HCT116 (cell line): Measurements from ENCODE around the gene CCL16. TPM values are rescaled to one million over a fixed set of nuclear protein-coding genes. Genes with fewer than 3 reads are reported as not detected.
A peak's percentile ranks its signal among the peaks of the same experiment; 100 is the strongest.

Source experiments
- ATAC-seq: fragments of 200-7000 bp; cut with Tn5 transposase; 2 replicates; pipeline ENCODE4 v1.9.1; 2020; ENCODE audit warnings: mild to moderate bottlenecking, moderate library complexity
- BruUV-seq: library from RNA; stranded (reverse); fragments of 400-500 nt; replicated peaks from 2 replicates; lab custom pipeline; 2021; lab: Mats Ljungman, UMichigan
- CTCF ChIA-PET: fragments of 300-600 bp; sonication (Branson Sonifier 250); formaldehyde crosslinking; loops from one replicate; lab custom pipeline; 2021; ENCODE audit warnings: antibody characterized with exemption; lab: Charles Lee
- POLR2A ChIA-PET: fragments of 300-600, 350-600 bp; sonication (Branson Sonifier 250); formaldehyde crosslinking; loops from one replicate; lab custom pipeline; 2021; ENCODE audit warnings: antibody characterized with exemption; lab: Charles Lee
- RAD21 ChIA-PET, 2 experiments: fragments of 300-600 bp; sonication (Branson Sonifier 250); formaldehyde crosslinking; loops; one replicate each; lab custom pipeline; 2023; ENCODE audit warnings: low total read pairs in 2 of 2; ENCODE audit not compliant: uncharacterized antibody in 2 of 2, unreplicated experiment in 2 of 2, low non-redundant PET in 1 of 2; lab: Charles Lee
- DNase-seq: peaks from one replicate; pipeline ENCODE4 v3.0.0-alpha.2; 2010; ENCODE audit warnings: low read depth, low spot score
- H2AFZ ChIP-seq: fragments of 200-600 bp; shearing (Covaris generic), sonication (generic); 2 replicates; pipeline ENCODE4 v1.6.1; 2017; ENCODE audit warnings: low read depth, mixed run types, mixed read lengths, antibody characterized with exemption, low read length; ENCODE audit not compliant: poor library complexity, severe bottlenecking
- H3K27ac ChIP-seq: 2 replicates; pipeline ENCODE4 v1.5.1; 2012; ENCODE audit warnings: low read depth, low read length
- H3K27me3 ChIP-seq: fragments of 200-600 bp; sonication (generic); 2 replicates; pipeline ENCODE4 v1.6.1; 2016; ENCODE audit warnings: mixed run types, low read length, mixed read lengths; ENCODE audit not compliant: insufficient read depth
- H3K36me3 ChIP-seq, 2 experiments: fragments of 200-500 bp in 1 of 2; fragments of 200-600 bp in 1 of 2; sonication (Bioruptor generic) in 1 of 2; sonication (generic) in 1 of 2; 2 replicates each; pipeline versions ENCODE4 v1.5.1 to v1.6.1; 2014 to 2016; ENCODE audit warnings: low read length in 2 of 2, inconsistent platforms in 1 of 2, mixed read lengths in 1 of 2, mixed run types in 1 of 2; ENCODE audit not compliant: insufficient read depth in 2 of 2, control insufficient read depth in 1 of 2
- H3K4me1 ChIP-seq, 2 experiments: fragments of 200-600 bp in 1 of 2; sonication (generic) in 1 of 2; 2 replicates each; pipeline versions ENCODE4 v1.5.1 to v1.6.1; 2012 to 2017; ENCODE audit warnings: low read length in 2 of 2, inconsistent platforms in 1 of 2, mild to moderate bottlenecking in 1 of 2, mixed read lengths in 1 of 2, mixed run types in 1 of 2, moderate library complexity in 1 of 2; ENCODE audit not compliant: insufficient read depth in 2 of 2, control insufficient read depth in 1 of 2
- H3K4me2 ChIP-seq: fragments of 200-600 bp; sonication (generic); 2 replicates; pipeline ENCODE4 v1.6.1; 2017; ENCODE audit warnings: mixed run types, low read length, mixed read lengths
- H3K4me3 ChIP-seq, 2 experiments: fragments of 200-600 bp in 1 of 2; sonication (generic) in 1 of 2; replicated peaks in 1 of 2; 2 replicates each; pipeline ENCODE4 v1.5.1; 2011 to 2016; ENCODE audit warnings: low read length in 2 of 2, control low read depth in 1 of 2, low read depth in 1 of 2, mild to moderate bottlenecking in 1 of 2, mixed read lengths in 1 of 2, mixed run types in 1 of 2
- H3K79me2 ChIP-seq: fragments of 200-600 bp; sonication (generic); 2 replicates; pipeline ENCODE4 v1.6.1; 2017; ENCODE audit warnings: mild to moderate bottlenecking, mixed run types, low read length, moderate library complexity, mixed read lengths; ENCODE audit not compliant: insufficient read depth
- H3K9ac ChIP-seq: fragments of 200-600 bp; sonication (generic); 2 replicates; pipeline ENCODE4 v1.6.1; 2016; ENCODE audit warnings: low read length, mixed read lengths
- H3K9me2 ChIP-seq: fragments of 200-600 bp; sonication (generic), shearing (Covaris generic); 2 replicates; pipeline ENCODE4 v1.6.1; 2017; ENCODE audit warnings: mixed run types, mild to moderate bottlenecking, moderate library complexity; ENCODE audit not compliant: insufficient read depth
- H3K9me3 ChIP-seq, 2 experiments: fragments of 200-500 bp in 1 of 2; fragments of 200-600 bp in 1 of 2; sonication (Bioruptor generic) in 1 of 2; sonication (generic) in 1 of 2; 2 replicates each; pipeline ENCODE4 v1.6.1; 2014 to 2017; ENCODE audit warnings: low read length in 2 of 2, mixed read lengths in 2 of 2, inconsistent platforms in 1 of 2, low read depth in 1 of 2, mild to moderate bottlenecking in 1 of 2, mixed run types in 1 of 2, moderate library complexity in 1 of 2; ENCODE audit not compliant: control insufficient read depth in 1 of 2, insufficient read depth in 1 of 2
- H4K20me1 ChIP-seq: fragments of 200-600 bp; sonication (generic), shearing (Covaris generic); 2 replicates; pipeline ENCODE4 v1.6.1; 2017; ENCODE audit warnings: mixed run types, mild to moderate bottlenecking, moderate library complexity; ENCODE audit not compliant: insufficient read depth
- JUND ChIP-seq: IDR thresholded peaks from 2 replicates; pipeline ENCODE4 v1.6.1; 2012
- RAD21 ChIP-seq: IDR thresholded peaks from 2 replicates; pipeline ENCODE4 v1.6.1; 2012; ENCODE audit warnings: low read depth, mild to moderate bottlenecking
- SRF ChIP-seq: IDR thresholded peaks from 2 replicates; pipeline ENCODE4 v1.6.1; 2012; ENCODE audit warnings: low read depth
- ZBTB33 ChIP-seq: IDR thresholded peaks from 2 replicates; pipeline ENCODE4 v1.6.1; 2011; ENCODE audit warnings: mild to moderate bottlenecking, low read length, moderate library complexity; ENCODE audit not compliant: insufficient replicate concordance; ENCODE audit errors: extremely low read depth
- intact Hi-C: fragments of 100-400 bp; cut with micrococcal nuclease; formaldehyde crosslinking; loops from 2 replicates; pipeline ENCODE4 v1.10.0; 2022
- total RNA-seq: library from RNA; stranded (reverse); gene quantifications from one replicate; pipeline ENCODE4 v1.2.1, GENCODE V29; 2021; ENCODE audit not compliant: unreplicated experiment
- TF ChIP-seq, protein P1 (sequence below), 3 experiments: fragments of 200-600 bp in 1 of 3; sonication (generic) in 1 of 3; IDR thresholded peaks in 2 of 3; conservative IDR thresholded peaks in 1 of 3; 2 replicates each; pipeline ENCODE4 v1.5.1; 2012 to 2017; ENCODE audit warnings: low read depth in 2 of 3, low read length in 2 of 3, antibody characterized with exemption in 1 of 3, borderline replicate concordance in 1 of 3, control low read depth in 1 of 3, mild to moderate bottlenecking in 1 of 3, mixed read lengths in 1 of 3, mixed run types in 1 of 3, moderate library complexity in 1 of 3; ENCODE audit not compliant: insufficient read depth in 1 of 3

The CCL16 gene
- total RNA-seq, 1 experiment from 2014 or later = not detected

- no peak overlapping the region for H3K4me3 ChIP-seq
- H3K27me3 ChIP-seq = 0 out of 2 replicates have a peak, but pooled peaks cover 9% of the 10 kb centered on the region
- no peak overlapping the region for H2AFZ ChIP-seq
- no peak overlapping the region for H3K9ac ChIP-seq
- ATAC-seq (peak; percentile 79), DNase-seq (no peak)
- no peaks in the 10 kb centered on the region for H4K20me1 ChIP-seq
- BruUV-seq = no TSS peak
- H3K4me1 ChIP-seq = no peaks in the 10 kb centered on the region
- ChIA-PET POLR2A (no interaction called here), CTCF (interaction anchor here (1.2 kb wide), 1 partner anchor 40 kb away, joined by 4 read pairs; no protein-coding TSS in a partner anchor), RAD21 (no interaction called here)
- no peak overlapping the region for H3K27ac ChIP-seq
- H3K4me2 ChIP-seq = 0 out of 2 replicates have a peak overlapping the region, but pooled peaks have one; percentile 14
- H3K36me3 ChIP-seq = no peaks in the 10 kb centered on the region
- H3K79me2 ChIP-seq = no peaks in the 10 kb centered on the region
- peak; percentile 35 for TF ChIP-seq RAD21
- TF ChIP-seq, protein P1, sequence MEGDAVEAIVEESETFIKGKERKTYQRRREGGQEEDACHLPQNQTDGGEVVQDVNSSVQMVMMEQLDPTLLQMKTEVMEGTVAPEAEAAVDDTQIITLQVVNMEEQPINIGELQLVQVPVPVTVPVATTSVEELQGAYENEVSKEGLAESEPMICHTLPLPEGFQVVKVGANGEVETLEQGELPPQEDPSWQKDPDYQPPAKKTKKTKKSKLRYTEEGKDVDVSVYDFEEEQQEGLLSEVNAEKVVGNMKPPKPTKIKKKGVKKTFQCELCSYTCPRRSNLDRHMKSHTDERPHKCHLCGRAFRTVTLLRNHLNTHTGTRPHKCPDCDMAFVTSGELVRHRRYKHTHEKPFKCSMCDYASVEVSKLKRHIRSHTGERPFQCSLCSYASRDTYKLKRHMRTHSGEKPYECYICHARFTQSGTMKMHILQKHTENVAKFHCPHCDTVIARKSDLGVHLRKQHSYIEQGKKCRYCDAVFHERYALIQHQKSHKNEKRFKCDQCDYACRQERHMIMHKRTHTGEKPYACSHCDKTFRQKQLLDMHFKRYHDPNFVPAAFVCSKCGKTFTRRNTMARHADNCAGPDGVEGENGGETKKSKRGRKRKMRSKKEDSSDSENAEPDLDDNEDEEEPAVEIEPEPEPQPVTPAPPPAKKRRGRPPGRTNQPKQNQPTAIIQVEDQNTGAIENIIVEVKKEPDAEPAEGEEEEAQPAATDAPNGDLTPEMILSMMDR (IDR thresholded peaks at IDR 0.05 in 2 of 3, conservative IDR thresholded peaks at IDR 0.05 in 1 of 3; ENCODE audit: borderline replicate concordance in 1 of 3, insufficient read depth in 1 of 3, low read depth in 2 of 3, low read length in 2 of 3) = peak; percentile 19 to 79 (median 64); a peak in 5 of 6 replicates
- no peak for TF ChIP-seq JUND
- intact Hi-C loops = no loop called here
- no peaks in the 10 kb centered on the region for H3K9me2 ChIP-seq
- H3K9me3 ChIP-seq = no peaks in the 10 kb centered on the region
Observed at GRCh38 chr17:36008998-36009665, 27.8 kb upstream of the CCL16 start.

GRCh38 chr17:36004594-36005108 is 23.4 kb upstream of the CCL16 start:
- TF ChIP-seq SRF = no peak
- no peak for TF ChIP-seq JUND
- no peak for TF ChIP-seq RAD21
- TF ChIP-seq ZBTB33 = no peak
- CTCF ChIA-PET = interaction anchor here (1.7 kb wide), 1 partner anchor 28 kb away, joined by 6 read pairs; no protein-coding TSS in a partner anchor
- no peak for DNase-seq
- Histone ChIP-seq H3K4me3 (no peak overlapping the region), H3K4me1 (no peaks in the 10 kb centered on the region), H3K9ac (no peak overlapping the region), H3K27me3 (no peaks in the 10 kb centered on the region), H3K4me2 (no peak overlapping the region), H3K9me2 (no peaks in the 10 kb centered on the region), H3K9me3 (no peaks in the 10 kb centered on the region), H3K36me3 (no peaks in the 10 kb centered on the region), H4K20me1 (no peaks in the 10 kb centered on the region), H3K27ac (no peak overlapping the region), H2AFZ (no peak overlapping the region), H3K79me2 (no peaks in the 10 kb centered on the region)
- POLR2A ChIA-PET = no interaction called here
- BruUV-seq = no TSS peak
- ATAC-seq = no peak
- RAD21 ChIA-PET = no interaction called here
- intact Hi-C loops = no loop called here
